OCI-LY1 (cell line): Measurements from ENCODE around the gene SH3TC2.

Experiments used
- CTCF ChIP-seq: fragments of 200-600 bp; sonication (generic), shearing (Covaris generic); IDR thresholded peaks from 2 replicates; pipeline ENCODE4 v1.5.1; 2017; ENCODE audit warnings: mild to moderate bottlenecking, antibody characterized with exemption, low read length, moderate library complexity, mixed read lengths
- EZH2 ChIP-seq: fragments of 200-600 bp; sonication (generic), shearing (Covaris generic); IDR thresholded peaks from 2 replicates; pipeline ENCODE4 v1.8.0; 2017; ENCODE audit warnings: borderline replicate concordance, mixed run types, mild to moderate bottlenecking, antibody characterized with exemption, low read length, moderate library complexity, mixed read lengths

- no peak for TF ChIP-seq EZH2
- TF ChIP-seq CTCF, result no peak
These were observed 9.5 kb upstream of the SH3TC2 start for GRCh38 chr5:149072376-149072775.
